ENCODE data around the gene SLC6A13. TPM values are rescaled to one million over a fixed set of nuclear protein-coding genes. Genes with fewer than 3 reads are reported as not detected.

Gene SLC6A13
- total RNA-seq, 2 experiments from 2014 or later, result 0.16 to 0.30 TPM

DNA sequence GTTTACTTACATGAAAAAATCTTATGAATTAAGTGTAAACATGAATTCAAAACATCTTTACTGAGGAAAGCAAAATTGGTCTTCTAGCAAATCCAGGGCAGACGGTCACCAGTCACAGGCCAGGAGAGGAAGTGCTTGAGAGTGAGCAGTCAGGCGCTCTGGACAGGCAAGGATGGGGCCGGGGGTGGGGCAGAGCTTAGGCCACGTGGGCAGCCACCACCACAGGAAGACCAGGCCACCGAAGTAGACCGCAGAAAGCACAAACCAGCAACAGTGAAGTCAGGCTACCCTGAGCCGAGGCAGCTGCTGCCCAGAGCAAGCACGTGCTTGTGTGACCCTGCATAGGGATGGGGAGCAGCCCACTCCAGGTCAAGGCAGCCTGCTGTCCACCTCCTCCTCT, 82.2 kb downstream of the SLC6A13 start:
- DNase-seq, result no peak
- no peaks in the 10 kb centered on the region for H3K9me3 Mint-ChIP-seq (ENCODE audit: low read depth)
- intact Hi-C loops (cut with DNase I, micrococcal nuclease), result no loop called here
- ChIA-PET POLR2A (no interaction called here), CTCF (interaction anchor here (1.1 kb wide), 1 partner anchor 21 kb away, joined by 3 read pairs; no protein-coding TSS in a partner anchor)
- no peaks in the 10 kb centered on the region for H3K36me3 Mint-ChIP-seq (ENCODE audit: low read depth)
- no peak for ATAC-seq
- H3K4me1 Mint-ChIP-seq, result no peaks in the 10 kb centered on the region
- H3K4me3 Mint-ChIP-seq, result no peak overlapping the region
- H3K27ac Mint-ChIP-seq, result no peak overlapping the region
- H3K27me3 Mint-ChIP-seq, result peaks cover 3% of the 10 kb centered on the region

DNA sequence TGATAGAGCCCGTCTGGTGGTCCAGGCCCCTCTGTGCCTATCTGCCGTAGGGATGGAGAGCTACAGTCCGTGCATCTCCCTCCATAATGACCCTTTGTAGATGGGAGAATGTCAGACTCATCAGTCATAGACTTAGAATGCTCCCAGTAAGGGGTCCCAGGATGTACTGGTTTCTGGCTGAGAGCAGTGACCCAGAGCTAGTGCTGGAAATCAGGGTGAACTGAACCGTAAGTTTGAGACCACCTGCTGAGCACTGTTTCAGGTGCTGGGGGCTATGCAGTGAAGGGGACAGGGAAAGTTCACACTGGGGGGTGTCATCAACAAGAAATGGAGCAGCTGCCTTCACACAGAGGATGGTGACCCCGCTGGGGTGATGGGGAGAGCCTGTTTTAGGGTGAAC, 82.8 kb downstream of the SLC6A13 start:
- ChIA-PET CTCF (interaction anchor here (1.1 kb wide), 1 partner anchor 21 kb away, joined by 3 read pairs; no protein-coding TSS in a partner anchor), POLR2A (no interaction called here)
- Mint-ChIP-seq H3K27ac (no peak overlapping the region), H3K27me3 (peaks cover 3% of the 10 kb centered on the region), H3K36me3 (ENCODE audit: low read depth) (no peaks in the 10 kb centered on the region), H3K4me1 (no peaks in the 10 kb centered on the region), H3K4me3 (no peak overlapping the region), H3K9me3 (ENCODE audit: low read depth) (no peaks in the 10 kb centered on the region)
- ATAC-seq, result no peak
- intact Hi-C loops (cut with DNase I, micrococcal nuclease), result no loop called here
- no peak for DNase-seq

DNA sequence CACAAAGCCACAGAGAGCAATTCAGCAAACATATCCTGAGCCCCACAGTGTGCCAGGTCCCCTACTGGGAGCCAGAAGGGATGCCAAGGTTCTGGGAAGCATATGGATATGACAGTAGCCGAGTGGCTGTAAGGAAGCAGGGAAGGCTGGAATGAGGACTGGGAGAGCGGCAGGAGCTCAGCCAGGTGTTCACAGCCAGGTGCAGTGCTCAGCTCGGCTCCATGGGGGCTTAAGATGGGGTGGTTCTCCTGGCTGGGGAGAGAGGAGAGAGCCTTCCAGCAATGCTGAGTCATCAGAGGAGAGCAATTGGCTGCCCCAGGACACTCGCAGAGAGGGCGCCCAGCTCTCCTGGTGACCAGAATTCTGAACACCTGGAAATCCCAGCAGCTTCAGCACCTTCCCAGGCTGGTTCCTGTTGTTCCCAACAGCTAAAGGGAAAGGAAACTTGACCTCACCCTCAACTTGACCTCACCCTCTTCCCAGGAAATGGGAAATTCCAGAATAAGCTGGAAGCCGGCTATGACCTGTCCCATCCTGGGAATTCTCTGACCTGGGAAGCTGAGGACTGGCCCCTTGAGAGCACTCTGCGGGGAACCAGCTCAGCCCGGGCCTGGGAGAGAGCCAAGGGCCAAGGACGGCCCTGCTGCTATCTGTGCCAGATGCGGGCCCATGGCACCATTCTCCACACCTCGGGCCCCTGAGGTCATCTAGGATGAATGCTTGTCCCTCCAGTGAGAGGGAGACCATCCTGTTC, 83.3 kb downstream of the SLC6A13 start:
- DNase-seq (no peak), ATAC-seq (no peak)
- peaks cover 3% of the 10 kb centered on the region for H3K27me3 Mint-ChIP-seq
- H3K4me3 Mint-ChIP-seq, result no peak overlapping the region
- no peaks in the 10 kb centered on the region for H3K36me3 Mint-ChIP-seq (ENCODE audit: low read depth)
- intact Hi-C loops (cut with DNase I, micrococcal nuclease), result no loop called here
- H3K9me3 Mint-ChIP-seq (ENCODE audit: low read depth), result no peaks in the 10 kb centered on the region
- H3K4me1 Mint-ChIP-seq, result no peaks in the 10 kb centered on the region
- POLR2A ChIA-PET, result no interaction called here
- no peak overlapping the region for H3K27ac Mint-ChIP-seq
- CTCF ChIA-PET, result interaction anchor here (1.1 kb wide), 1 partner anchor 20 kb away, joined by 3 read pairs; no protein-coding TSS in a partner anchor

DNA sequence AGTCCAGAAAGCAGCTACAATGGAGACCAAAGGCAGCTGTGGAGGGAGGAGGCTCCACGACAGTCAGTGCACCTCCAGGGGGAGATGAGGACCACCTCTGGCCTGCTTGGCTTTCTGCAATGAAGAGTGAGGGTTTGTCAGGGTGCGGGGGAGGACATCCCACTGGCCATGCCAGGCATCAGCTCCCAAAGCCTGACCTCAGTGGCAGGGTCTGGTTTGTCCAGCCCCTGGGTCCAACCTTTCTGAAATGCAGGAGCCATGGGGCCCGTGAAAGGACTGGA, 83.9 kb downstream of the SLC6A13 start:
- H3K36me3 Mint-ChIP-seq (ENCODE audit: low read depth), result no peaks in the 10 kb centered on the region
- H3K4me1 Mint-ChIP-seq, result no peaks in the 10 kb centered on the region
- no peaks in the 10 kb centered on the region for H3K9me3 Mint-ChIP-seq (ENCODE audit: low read depth)
- ChIA-PET POLR2A (no interaction called here), CTCF (no interaction called here)
- ATAC-seq (no peak), DNase-seq (no peak)
- H3K27me3 Mint-ChIP-seq, result peaks cover 3% of the 10 kb centered on the region
- H3K4me3 Mint-ChIP-seq, result no peak overlapping the region
- H3K27ac Mint-ChIP-seq, result no peak overlapping the region
- intact Hi-C loops (cut with DNase I, micrococcal nuclease), result no loop called here

DNA sequence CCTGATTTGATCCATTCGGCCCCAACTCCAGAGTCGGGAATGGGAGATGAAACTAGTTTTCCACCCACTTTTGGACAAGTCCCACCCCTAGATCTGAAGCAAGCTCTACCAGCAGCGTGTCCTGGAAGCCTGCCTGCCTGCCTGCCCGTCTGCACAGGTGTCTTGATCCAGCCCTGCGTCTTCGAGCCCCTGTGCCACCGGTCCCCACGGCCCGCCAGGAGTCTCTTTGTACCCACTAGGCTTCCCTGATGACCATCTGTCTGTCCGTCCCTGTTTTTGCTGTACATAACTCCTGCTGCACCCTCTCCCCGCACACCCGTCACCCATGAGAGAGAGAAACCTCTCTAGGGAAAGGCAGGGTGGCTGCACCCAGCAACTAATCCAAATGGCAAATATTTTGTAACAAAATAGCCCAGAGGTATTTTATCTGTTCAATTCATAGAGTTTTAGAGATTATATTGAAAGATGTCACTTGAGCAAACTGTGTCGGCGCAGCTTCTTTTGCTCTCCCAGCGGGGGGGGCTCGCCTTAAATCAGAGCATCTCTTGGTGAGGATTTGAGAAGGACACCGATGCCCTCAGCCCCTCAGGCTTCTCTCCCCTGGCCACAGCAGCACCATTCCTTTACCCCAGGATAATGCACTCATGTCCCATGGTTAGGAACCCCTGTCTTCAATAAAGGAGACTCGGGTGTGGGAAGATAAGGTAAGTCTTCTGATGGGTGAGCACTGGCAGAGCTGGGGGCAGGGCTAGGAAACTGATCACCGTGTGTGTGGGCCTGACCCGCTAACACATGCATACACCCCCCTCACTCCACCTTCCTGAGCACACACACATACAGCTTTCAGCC, 84.4 kb downstream of the SLC6A13 start:
- no peaks in the 10 kb centered on the region for H3K9me3 Mint-ChIP-seq (ENCODE audit: low read depth)
- no peak overlapping the region for H3K4me3 Mint-ChIP-seq
- no peaks in the 10 kb centered on the region for H3K36me3 Mint-ChIP-seq (ENCODE audit: low read depth)
- no peak for ATAC-seq
- no peaks in the 10 kb centered on the region for H3K4me1 Mint-ChIP-seq
- intact Hi-C loops (cut with DNase I, micrococcal nuclease), result no loop called here
- H3K27ac Mint-ChIP-seq, result no peak overlapping the region
- no peak for DNase-seq
- H3K27me3 Mint-ChIP-seq, result peaks cover 3% of the 10 kb centered on the region
- ChIA-PET POLR2A (no interaction called here), CTCF (no interaction called here)

DNA sequence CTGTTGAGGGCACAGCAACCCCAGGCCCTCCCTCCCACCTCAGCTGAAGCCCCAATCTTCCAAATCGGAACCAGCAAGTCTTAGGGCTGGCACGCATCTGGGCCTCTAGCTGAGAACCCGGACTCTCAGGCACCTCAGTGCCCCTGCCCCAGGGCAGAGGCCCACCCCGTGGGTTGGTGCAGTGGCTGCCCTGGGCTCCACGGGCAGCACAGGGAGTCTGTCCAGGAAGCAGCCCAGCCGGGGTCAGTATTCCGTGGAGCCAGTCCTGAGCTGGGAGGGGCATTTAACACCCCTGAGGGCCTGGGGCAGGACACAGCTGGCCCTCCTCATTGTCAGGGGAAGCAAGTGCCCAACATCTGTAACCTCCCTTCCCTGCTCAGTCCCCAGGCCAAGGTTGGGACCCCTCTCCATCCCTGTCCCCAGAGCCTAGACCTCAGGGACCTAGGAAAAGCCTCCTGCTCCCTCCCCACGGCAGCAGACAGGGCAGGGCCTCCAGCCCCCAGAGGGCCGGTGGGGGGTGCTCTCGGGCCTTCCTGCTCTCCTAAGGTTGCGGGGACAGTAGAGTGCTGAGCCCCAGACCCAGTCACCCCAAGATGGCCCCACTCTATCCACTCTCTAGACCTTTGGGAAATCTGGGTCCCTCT, 85.2 kb downstream of the SLC6A13 start:
- no peak for DNase-seq
- Mint-ChIP-seq H3K4me1 (no peaks in the 10 kb centered on the region), H3K27me3 (peaks cover 7% of the 10 kb centered on the region), H3K36me3 (ENCODE audit: low read depth) (no peaks in the 10 kb centered on the region), H3K9me3 (ENCODE audit: low read depth) (no peaks in the 10 kb centered on the region), H3K4me3 (no peak overlapping the region), H3K27ac (no peak overlapping the region)
- no peak for ATAC-seq
- ChIA-PET CTCF (no interaction called here), POLR2A (no interaction called here)
- intact Hi-C loops (cut with DNase I, micrococcal nuclease), result no loop called here

DNA sequence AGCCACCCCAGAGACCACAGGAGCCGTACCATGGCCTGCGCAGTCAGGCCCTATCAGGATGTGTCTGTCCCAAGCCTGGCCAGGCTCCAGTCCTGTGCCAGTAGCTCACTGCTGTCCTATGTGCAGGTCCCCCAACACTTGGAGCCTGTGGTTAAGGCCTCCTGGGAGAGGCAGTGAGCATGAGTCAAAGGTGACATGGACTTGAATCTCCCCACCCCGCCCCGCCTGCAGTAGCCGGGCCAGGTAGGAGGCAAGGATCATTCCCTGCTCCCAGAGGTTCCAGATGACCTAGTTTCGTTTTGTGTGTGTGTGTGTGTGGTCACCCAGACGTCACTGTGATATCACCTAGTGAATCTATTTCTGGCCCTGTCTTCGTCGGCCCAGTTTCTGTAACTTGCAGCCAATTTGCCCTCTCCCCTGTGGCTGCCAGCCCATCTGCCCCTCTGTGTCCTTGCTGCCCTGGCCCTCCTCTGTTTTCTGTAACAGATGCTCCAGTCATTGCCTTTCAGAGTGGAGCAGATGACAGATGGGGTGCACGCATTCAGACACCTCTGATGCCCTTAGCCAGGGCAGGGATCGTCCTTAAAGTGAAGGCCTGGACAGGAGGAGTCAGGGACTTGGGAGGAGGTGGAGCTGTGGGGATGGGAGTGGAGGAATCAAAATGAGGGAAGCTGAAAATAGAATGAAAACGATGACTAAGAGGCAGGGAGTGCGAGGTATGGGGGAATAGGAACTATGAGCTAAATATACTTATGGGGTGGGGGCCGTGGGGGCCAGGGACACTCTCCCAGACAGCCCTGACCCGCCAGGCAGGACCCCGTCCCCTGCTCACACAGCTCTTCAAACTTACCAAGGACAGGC, 86.1 kb downstream of the SLC6A13 start:
- CTCF ChIA-PET, result no interaction called here
- no peaks in the 10 kb centered on the region for H3K36me3 Mint-ChIP-seq (ENCODE audit: low read depth)
- no peaks in the 10 kb centered on the region for H3K4me1 Mint-ChIP-seq
- ATAC-seq, result no peak
- POLR2A ChIA-PET, result no interaction called here
- no peaks in the 10 kb centered on the region for H3K9me3 Mint-ChIP-seq (ENCODE audit: low read depth)
- H3K27me3 Mint-ChIP-seq, result peaks cover 7% of the 10 kb centered on the region
- H3K27ac Mint-ChIP-seq, result no peak overlapping the region
- H3K4me3 Mint-ChIP-seq, result no peak overlapping the region
- intact Hi-C loops (cut with DNase I, micrococcal nuclease), result no loop called here
- no peak for DNase-seq

DNA sequence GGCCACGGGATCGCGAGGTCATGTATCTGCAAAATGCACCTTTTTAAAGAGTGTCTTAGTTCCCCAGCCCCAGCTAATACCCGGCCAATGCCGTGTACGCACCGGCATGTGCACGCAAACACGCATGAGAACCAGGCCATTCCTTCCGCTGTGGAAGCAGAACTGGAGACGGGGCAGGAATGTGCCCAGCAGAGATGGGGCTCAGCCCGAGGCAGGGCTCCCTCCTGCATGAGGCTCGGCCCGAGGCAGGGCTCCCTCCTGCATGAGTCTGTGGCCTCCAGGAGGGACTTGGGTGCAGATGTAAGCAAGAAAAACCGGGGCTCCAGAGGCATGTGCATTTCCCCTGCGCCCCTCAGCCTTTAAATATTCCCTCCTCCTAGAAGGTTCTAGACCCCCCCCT, 86.9 kb downstream of the SLC6A13 start:
- ATAC-seq (no peak), DNase-seq (no peak)
- ChIA-PET POLR2A (no interaction called here), CTCF (no interaction called here)
- intact Hi-C loops (cut with DNase I, micrococcal nuclease), result no loop called here
- H3K27me3 Mint-ChIP-seq, result peaks cover 7% of the 10 kb centered on the region
- no peak overlapping the region for H3K4me3 Mint-ChIP-seq
- no peak overlapping the region for H3K27ac Mint-ChIP-seq
- H3K36me3 Mint-ChIP-seq (ENCODE audit: low read depth), result no peaks in the 10 kb centered on the region
- H3K4me1 Mint-ChIP-seq, result no peaks in the 10 kb centered on the region
- no peaks in the 10 kb centered on the region for H3K9me3 Mint-ChIP-seq (ENCODE audit: low read depth)

DNA sequence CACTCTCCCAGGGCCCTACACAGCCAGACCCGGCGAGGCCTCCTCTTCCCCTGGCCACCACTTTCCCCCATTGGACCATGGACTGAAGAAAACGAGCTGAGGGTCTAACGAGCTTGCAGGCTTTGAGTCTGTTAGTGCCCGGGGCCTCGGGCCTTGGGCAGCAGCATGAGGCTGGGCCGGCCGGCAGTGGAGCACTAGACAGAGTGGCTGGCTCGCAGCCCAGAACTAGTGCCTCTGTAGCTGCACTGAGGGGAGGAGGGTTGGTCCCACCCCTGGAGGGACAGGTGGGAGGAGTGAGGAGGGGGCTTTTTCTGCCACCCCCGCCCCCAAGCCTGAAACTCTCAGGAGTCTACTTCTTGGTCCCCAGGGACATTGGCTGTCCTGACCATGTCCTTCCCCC, 87.4 kb downstream of the SLC6A13 start:
- DNase-seq, result no peak
- Mint-ChIP-seq H3K27me3 (peaks cover 7% of the 10 kb centered on the region), H3K9me3 (ENCODE audit: low read depth) (no peaks in the 10 kb centered on the region), H3K4me3 (no peak overlapping the region), H3K36me3 (ENCODE audit: low read depth) (no peaks in the 10 kb centered on the region), H3K4me1 (no peaks in the 10 kb centered on the region), H3K27ac (no peak overlapping the region)
- CTCF ChIA-PET, result no interaction called here
- intact Hi-C loops (cut with DNase I, micrococcal nuclease), result no loop called here
- no peak for ATAC-seq
- POLR2A ChIA-PET, result no interaction called here

DNA sequence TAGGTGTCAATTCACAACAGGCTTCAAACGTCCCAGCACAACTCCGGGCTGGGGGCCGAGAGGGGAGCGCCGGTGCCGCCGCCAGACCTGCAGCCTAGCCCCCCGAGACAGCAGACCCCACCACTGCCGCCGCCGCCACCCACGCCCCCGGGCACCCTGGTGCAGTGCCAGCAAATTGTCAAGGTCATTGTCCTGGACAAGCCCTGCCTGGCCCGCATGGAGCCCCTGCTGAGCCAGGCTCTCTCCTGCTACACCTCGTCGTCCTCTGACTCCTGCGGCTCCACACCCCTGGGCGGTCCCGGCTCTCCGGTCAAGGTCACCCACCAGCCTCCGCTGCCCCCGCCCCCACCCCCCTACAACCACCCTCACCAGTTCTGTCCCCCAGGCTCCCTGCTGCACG, 88.0 kb downstream of the SLC6A13 start:
- POLR2A ChIA-PET, result no interaction called here
- H3K27ac Mint-ChIP-seq, result no peak overlapping the region
- peaks cover 2% of the 10 kb centered on the region for H3K4me1 Mint-ChIP-seq
- H3K36me3 Mint-ChIP-seq (ENCODE audit: low read depth), result no peaks in the 10 kb centered on the region
- ATAC-seq (no peak), DNase-seq (no peak)
- H3K4me3 Mint-ChIP-seq, result no peak overlapping the region
- H3K27me3 Mint-ChIP-seq, result peaks cover 7% of the 10 kb centered on the region
- intact Hi-C loops (cut with DNase I, micrococcal nuclease), result no loop called here
- CTCF ChIA-PET, result interaction anchor here (1.1 kb wide), 1 partner anchor 13 kb away, joined by 4 read pairs; no protein-coding TSS in a partner anchor
- no peaks in the 10 kb centered on the region for H3K9me3 Mint-ChIP-seq (ENCODE audit: low read depth)

DNA sequence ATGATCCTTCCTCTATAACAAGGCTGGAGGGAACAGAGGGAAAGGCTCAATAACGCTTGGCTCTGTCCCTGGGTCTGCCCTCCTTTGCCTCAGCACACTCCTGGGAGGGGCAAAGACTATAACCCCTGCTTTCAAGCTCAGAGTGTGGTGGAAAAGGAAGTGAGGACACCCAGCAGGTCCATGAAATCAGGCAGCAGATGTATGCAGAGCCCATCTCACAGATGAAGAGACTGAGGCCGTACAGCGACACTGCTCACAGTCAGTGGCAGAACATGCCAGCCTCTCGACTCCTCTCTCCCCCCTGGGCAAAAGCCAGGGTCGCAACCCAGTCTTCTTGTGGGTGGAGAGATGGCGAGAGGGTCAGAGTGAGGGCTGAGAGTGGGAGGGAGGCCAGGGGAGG, 88.5 kb downstream of the SLC6A13 start:
- H3K36me3 Mint-ChIP-seq (ENCODE audit: low read depth), result no peaks in the 10 kb centered on the region
- H3K27ac Mint-ChIP-seq, result no peak overlapping the region
- no peak overlapping the region for H3K4me3 Mint-ChIP-seq
- H3K4me1 Mint-ChIP-seq, result peaks cover 5% of the 10 kb centered on the region
- intact Hi-C loops (cut with DNase I, micrococcal nuclease), result no loop called here
- DNase-seq (no peak), ATAC-seq (no peak)
- ChIA-PET CTCF (interaction anchor here (1.1 kb wide), 1 partner anchor 14 kb away, joined by 4 read pairs; no protein-coding TSS in a partner anchor), POLR2A (no interaction called here)
- no peaks in the 10 kb centered on the region for H3K9me3 Mint-ChIP-seq (ENCODE audit: low read depth)
- H3K27me3 Mint-ChIP-seq, result peaks cover 7% of the 10 kb centered on the region

Data from activated CD4-positive, alpha-beta T cell treated with anti-CD3 and anti-CD28 coated beads for 36 hours (primary cell).